GM10847 (cell line): ENCODE measurements around the gene THEM5.

Experiments used
- POLR2A ChIP-seq: IDR thresholded peaks from 2 replicates; pipeline ENCODE4 v1.6.1; 2011; ENCODE audit not compliant: insufficient read length; ENCODE audit errors: extremely low read depth

Gene THEM5

GRCh38 chr1:151829352-151830046 lies 24.0 kb downstream of the THEM5 start:
- no peak for TF ChIP-seq POLR2A

GRCh38 chr1:151828921-151829320 lies 24.6 kb downstream of the THEM5 start:
- TF ChIP-seq POLR2A, result no peak

DNA sequence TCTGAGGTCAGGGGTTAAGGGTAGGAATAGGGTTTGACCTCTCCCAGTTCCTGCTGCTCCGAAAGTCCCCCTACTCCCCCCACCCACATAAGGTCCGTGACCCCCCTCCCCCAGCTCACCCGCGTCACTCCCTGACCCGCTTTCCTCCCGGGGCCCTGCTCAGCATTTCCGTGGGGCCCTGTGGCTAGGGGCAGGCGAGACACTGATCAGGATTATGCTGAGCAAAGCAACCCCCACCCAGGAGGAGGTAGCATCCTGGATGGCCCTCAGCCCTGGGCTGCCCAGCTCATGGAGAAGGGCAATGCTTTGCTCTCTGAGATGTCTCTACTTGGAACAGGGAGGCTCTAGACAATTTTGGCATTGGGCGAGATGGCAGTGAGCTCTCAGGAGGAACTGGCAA lies 25.7 kb downstream of the THEM5 start:
- TF ChIP-seq POLR2A, result no peak

GRCh38 chr1:151825751-151826660 lies 27.5 kb downstream of the THEM5 start:
- no peak for TF ChIP-seq POLR2A

DNA sequence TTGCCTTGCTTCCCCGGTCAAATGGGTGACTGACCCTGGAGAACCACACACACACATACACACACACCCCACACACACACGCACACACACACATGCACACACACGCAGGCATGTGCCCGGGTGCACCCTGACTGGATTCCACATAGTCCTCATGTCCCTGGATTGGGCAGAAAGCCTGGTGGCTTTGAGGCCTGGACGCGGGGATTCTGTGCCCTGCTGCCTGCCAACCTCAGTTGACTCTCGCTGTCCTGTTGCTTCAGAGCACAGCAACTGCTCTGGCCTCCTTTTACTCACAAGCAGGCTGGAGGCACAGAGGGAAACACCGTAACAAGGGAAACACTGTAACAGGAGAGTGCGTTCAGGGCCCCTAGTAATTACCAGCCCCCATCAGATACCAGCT lies 28.3 kb downstream of the THEM5 start:
- TF ChIP-seq POLR2A, result no peak

GRCh38 chr1:151823175-151823574 lies 30.3 kb downstream of the THEM5 start:
- TF ChIP-seq POLR2A, result no peak

DNA sequence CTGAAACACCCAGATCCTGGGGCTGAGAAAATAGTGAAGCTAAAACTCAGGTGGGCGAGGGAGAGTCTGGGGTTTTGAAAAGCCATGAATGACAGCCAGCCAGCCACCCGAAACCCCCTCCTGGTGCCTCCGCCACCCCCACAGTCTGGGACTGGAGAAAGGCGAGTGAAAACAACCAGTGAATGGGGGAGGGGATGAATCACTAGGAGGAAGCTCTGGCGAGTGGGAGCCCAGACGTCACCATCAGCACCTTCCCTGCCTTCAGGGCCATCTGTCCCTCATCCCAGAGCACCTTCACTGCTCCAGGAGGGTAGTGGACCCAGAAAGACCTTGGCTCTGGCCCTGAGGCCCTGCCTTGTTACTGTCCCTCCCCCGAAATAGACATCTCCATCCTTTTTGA lies 31.1 kb downstream of the THEM5 start:
- no peak for TF ChIP-seq POLR2A

- TF ChIP-seq POLR2A, result no peak
Observed at GRCh38 chr1:151820940-151821339, 32.6 kb downstream of the THEM5 start.

DNA sequence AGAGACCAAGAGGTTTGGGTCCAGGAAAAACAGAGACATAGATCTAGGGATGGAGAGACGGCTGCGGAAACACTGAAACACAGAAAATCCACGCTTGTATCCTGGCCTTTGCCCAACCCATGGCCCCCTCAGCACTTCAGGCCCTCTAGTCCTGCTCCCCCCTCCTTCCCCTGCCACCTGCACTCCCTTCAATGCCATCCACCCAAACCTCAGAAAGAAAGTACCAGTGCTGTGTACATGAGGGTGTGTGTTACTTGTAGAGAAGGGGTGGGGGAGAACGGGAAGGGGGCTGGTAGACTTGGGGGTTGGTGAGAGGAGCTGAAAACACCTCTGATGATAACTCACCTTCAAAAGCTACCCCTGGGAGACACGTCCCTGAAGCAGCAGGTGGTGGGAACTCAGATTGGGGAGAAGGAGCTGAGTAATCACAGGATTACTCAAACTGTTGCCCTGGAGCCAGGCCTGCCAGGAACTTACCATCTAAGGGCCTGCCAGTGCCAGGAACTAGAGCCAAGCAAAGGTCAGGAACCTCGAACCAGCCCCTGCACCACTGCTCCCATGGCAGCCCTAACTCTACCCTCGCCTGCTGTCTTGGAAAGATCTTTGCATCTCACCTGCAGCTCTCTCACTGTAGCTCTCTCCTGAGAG lies 33.4 kb downstream of the THEM5 start:
- no peak for TF ChIP-seq POLR2A

DNA sequence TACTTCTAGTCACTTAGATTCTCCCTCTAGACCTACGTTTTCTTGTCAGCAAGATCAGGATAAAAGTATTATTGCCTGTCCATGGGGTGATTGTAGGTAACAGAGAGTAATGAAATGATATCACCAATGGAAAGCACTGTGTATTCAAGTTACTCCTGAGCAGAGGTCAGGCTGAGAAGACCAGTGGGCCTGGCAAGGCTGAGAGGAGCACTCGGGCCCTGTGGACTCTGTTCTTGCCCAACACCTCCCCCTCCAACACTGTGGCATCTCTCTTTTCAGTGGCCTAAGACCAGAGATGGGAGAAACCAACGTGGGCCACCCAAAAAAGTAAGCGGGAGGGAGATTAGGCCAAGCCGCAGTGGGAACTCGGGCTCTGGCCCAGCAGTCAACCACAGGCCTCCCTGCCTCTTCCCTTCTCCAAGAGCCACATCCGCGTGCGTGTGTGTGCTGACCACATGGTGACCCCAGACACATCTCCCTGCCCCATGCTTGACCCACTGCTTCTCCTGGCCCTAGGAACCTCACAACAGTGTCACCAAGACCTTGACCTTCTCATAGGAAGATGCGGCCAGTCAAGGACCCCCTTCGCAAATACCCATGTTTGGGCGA lies 34.2 kb downstream of the THEM5 start:
- no peak for TF ChIP-seq POLR2A

- no peak for TF ChIP-seq POLR2A
Observed at GRCh38 chr1:151817353-151817730, 36.2 kb downstream of the THEM5 start.

DNA sequence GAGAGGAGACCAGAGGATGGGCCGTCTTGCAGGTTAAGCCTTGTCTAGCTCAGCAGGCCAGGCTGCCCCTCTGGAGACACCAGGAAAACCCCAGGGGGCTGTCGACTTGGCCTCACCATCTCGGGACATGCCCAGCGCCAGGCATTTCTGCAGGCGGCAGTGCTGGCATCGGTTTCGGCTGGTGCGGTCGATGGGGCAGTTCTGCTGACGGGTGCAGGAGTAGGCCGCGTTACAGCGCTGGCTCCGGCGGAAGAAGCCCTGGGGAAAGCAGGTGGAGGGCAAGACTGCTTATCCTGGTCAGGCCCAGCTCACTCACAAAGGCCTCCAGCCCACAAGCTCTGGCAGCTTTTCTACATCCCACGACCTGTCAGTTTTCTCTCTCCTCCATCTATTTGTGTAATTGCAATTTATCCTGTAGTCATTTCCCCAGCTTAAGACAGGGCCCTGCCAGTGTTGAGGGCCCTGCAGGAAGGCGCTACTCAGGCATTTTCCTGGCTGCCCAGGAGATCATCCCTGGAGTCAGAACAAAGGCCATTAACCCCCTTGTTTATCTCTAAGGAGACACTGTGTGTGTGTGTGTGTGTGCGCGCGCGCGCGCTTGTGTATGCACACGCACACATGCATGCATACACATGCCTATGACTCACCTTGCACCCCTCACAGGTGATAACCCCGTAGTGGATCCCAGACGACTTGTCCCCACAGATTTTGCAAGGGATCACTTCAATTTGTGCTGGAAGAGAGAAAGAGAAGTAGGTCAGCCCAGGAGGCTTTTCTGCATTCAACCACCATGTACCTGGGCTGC lies 36.8 kb downstream of the THEM5 start:
- TF ChIP-seq POLR2A, result no peak

- TF ChIP-seq POLR2A, result no peak
Observed at GRCh38 chr1:151815716-151816327, 37.7 kb downstream of the THEM5 start.

- no peak for TF ChIP-seq POLR2A
Observed at GRCh38 chr1:151814971-151815545, 38.5 kb downstream of the THEM5 start.

DNA sequence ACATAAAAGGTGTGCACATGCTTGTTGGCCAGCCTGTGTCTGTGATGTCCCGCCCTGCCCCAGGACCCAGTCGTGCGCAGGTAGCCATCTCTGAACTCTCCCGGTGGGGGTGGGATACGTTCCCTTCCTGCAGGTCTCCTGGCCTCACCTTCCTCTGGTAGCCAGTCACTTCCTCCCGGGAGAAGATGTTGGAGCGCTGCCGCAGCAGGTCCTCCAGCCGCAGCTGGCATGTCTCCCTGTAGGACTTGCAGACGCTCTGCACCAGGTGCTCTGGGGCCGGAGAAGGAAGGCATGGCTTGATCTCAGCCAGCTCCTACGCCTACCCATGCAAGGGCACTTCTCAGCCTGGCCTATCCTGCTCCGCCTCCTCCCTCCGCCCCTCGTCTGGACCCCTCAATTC lies 39.1 kb downstream of the THEM5 start:
- no peak for TF ChIP-seq POLR2A
